Measurements from ENCODE around the gene SGF29.

SGF29 gene

DNA sequence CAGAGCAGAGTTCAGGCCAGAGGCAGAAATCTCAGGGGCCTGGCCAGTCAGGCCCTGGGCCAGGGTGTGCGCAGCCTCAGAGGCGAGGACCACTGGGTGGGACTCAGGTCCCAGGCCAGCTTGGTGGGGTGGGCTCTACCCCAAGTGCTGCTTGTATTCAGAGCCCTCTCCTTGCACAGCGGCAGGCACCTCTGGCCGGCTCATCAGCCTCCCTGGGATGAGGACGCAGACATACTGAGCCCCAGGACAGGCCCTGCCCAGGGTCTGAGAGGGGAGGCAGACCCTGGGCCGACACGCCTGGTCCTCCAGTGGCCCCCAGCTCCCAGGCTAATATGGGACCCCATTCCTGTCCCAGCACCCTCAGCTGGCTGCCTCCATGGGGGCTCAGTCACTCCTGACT is 39.5 kb upstream of the SGF29 start:
- Histone ChIP-seq H3K4me3 (replicated peaks; ENCODE audit: insufficient read depth, low read length) (no peak overlapping the region), H3K27ac (replicated peaks) (no peak overlapping the region), H3K27me3 (ENCODE audit: insufficient read depth, poor library complexity, severe bottlenecking) (no peaks in the 10 kb centered on the region)
- TF ChIP-seq SPI1 (IDR thresholded peaks at IDR 0.05; ENCODE audit: borderline replicate concordance, low read depth) = no peak
- no peak for TF ChIP-seq GABPA (IDR thresholded peaks at IDR 0.05; ENCODE audit: low read depth)
- TF ChIP-seq, protein P1, sequence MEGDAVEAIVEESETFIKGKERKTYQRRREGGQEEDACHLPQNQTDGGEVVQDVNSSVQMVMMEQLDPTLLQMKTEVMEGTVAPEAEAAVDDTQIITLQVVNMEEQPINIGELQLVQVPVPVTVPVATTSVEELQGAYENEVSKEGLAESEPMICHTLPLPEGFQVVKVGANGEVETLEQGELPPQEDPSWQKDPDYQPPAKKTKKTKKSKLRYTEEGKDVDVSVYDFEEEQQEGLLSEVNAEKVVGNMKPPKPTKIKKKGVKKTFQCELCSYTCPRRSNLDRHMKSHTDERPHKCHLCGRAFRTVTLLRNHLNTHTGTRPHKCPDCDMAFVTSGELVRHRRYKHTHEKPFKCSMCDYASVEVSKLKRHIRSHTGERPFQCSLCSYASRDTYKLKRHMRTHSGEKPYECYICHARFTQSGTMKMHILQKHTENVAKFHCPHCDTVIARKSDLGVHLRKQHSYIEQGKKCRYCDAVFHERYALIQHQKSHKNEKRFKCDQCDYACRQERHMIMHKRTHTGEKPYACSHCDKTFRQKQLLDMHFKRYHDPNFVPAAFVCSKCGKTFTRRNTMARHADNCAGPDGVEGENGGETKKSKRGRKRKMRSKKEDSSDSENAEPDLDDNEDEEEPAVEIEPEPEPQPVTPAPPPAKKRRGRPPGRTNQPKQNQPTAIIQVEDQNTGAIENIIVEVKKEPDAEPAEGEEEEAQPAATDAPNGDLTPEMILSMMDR (IDR thresholded peaks at IDR 0.05; ENCODE audit: insufficient read depth, low read length) = no peak
- TF ChIP-seq, protein P2, sequence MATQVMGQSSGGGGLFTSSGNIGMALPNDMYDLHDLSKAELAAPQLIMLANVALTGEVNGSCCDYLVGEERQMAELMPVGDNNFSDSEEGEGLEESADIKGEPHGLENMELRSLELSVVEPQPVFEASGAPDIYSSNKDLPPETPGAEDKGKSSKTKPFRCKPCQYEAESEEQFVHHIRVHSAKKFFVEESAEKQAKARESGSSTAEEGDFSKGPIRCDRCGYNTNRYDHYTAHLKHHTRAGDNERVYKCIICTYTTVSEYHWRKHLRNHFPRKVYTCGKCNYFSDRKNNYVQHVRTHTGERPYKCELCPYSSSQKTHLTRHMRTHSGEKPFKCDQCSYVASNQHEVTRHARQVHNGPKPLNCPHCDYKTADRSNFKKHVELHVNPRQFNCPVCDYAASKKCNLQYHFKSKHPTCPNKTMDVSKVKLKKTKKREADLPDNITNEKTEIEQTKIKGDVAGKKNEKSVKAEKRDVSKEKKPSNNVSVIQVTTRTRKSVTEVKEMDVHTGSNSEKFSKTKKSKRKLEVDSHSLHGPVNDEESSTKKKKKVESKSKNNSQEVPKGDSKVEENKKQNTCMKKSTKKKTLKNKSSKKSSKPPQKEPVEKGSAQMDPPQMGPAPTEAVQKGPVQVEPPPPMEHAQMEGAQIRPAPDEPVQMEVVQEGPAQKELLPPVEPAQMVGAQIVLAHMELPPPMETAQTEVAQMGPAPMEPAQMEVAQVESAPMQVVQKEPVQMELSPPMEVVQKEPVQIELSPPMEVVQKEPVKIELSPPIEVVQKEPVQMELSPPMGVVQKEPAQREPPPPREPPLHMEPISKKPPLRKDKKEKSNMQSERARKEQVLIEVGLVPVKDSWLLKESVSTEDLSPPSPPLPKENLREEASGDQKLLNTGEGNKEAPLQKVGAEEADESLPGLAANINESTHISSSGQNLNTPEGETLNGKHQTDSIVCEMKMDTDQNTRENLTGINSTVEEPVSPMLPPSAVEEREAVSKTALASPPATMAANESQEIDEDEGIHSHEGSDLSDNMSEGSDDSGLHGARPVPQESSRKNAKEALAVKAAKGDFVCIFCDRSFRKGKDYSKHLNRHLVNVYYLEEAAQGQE (IDR thresholded peaks at IDR 0.05; ENCODE audit: insufficient replicate concordance, low read depth) = no peak
- TF ChIP-seq POLR2AphosphoS5 (IDR thresholded peaks at IDR 0.05; ENCODE audit: low read depth) = no peak
- no peak for DNase-seq (ENCODE audit: low read depth in 1 of 2, low spot score in 1 of 2)

DNA sequence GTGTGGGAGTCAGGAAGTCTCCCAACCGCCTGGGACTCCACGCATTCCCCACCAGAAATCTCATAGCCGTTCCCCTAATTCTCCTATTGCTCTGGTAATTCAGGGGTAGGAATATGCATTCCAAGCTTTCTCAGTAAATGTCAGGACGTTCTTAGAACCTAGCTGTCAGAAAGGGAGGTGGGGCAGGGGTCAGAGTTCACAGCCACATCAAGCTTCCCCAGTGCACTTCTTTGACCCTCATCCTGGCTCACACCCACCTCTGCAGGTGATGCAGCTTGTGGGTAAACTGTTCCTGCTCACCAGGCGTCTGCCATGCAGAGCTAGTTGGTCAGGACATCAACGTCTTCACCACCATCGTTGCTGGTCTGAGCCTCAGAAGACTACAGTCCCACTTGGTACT is 33.0 kb upstream of the SGF29 start:
- no peaks in the 10 kb centered on the region for H3K27me3 ChIP-seq (ENCODE audit: insufficient read depth, poor library complexity, severe bottlenecking)
- DNase-seq (ENCODE audit: low read depth in 1 of 2, low spot score in 1 of 2) = no peak
- H3K4me3 ChIP-seq (replicated peaks; ENCODE audit: insufficient read depth, low read length) = no peak overlapping the region
- TF ChIP-seq SPI1 (IDR thresholded peaks at IDR 0.05; ENCODE audit: borderline replicate concordance, low read depth) (no peak), POLR2AphosphoS5 (IDR thresholded peaks at IDR 0.05; ENCODE audit: low read depth) (no peak), GABPA (IDR thresholded peaks at IDR 0.05; ENCODE audit: low read depth) (no peak)
- TF ChIP-seq, protein P2 (IDR thresholded peaks at IDR 0.05; ENCODE audit: insufficient replicate concordance, low read depth) = no peak
- TF ChIP-seq, protein P1 (IDR thresholded peaks at IDR 0.05; ENCODE audit: insufficient read depth, low read length) = no peak
- H3K27ac ChIP-seq (replicated peaks) = no peak overlapping the region

DNA sequence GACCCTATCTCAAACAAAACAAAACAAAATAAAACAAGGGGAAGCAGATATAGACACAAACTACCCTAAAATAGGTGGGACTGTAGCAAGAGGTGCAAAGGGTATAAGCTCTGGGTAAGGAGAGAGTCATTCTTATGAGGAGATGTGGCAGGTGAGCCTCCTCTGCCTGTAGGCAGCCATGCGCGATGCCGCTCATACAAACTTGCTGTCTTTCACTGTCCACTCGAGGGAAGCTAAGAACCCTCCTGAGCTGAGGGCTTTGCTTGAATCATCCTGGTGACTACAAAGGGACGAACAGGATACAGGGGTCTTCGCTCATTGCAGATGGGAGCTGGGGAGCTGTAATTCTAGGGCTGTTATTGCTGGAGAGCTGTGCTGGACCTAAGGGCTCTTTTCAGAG is 32.3 kb upstream of the SGF29 start:
- H3K4me3 ChIP-seq (replicated peaks; ENCODE audit: insufficient read depth, low read length) = no peak overlapping the region
- no peaks in the 10 kb centered on the region for H3K27me3 ChIP-seq (ENCODE audit: insufficient read depth, poor library complexity, severe bottlenecking)
- no peak for DNase-seq (ENCODE audit: low read depth in 1 of 2, low spot score in 1 of 2)
- TF ChIP-seq, protein P2 (IDR thresholded peaks at IDR 0.05; ENCODE audit: insufficient replicate concordance, low read depth) = no peak
- TF ChIP-seq, protein P1 (IDR thresholded peaks at IDR 0.05; ENCODE audit: insufficient read depth, low read length) = no peak
- no peak for TF ChIP-seq POLR2AphosphoS5 (IDR thresholded peaks at IDR 0.05; ENCODE audit: low read depth)
- TF ChIP-seq SPI1 (IDR thresholded peaks at IDR 0.05; ENCODE audit: borderline replicate concordance, low read depth) = no peak
- no peak for TF ChIP-seq GABPA (IDR thresholded peaks at IDR 0.05; ENCODE audit: low read depth)
- no peak overlapping the region for H3K27ac ChIP-seq (replicated peaks)

Measured in HL-60 (cell line).